Esophagus squamous epithelium (tissue), 5 donors: ENCODE measurements around the gene ANKMY2. TPM values are rescaled to one million over a fixed set of nuclear protein-coding genes. Genes with fewer than 3 reads are reported as not detected.

Experiments used
- DNase-seq: peaks from one replicate; lab custom pipeline; 2025; lab: John Stamatoyannopoulos, UW
- H3K27ac ChIP-seq, 4 donors: fragments of 200-600 bp; sonication (generic); one replicate each; pipeline ENCODE4 v1.5.1; 2016 to 2019; ENCODE audit warnings: mild to moderate bottlenecking in 1 of 4
- H3K27me3 ChIP-seq, 4 donors: fragments of 200-600 bp; sonication (generic); 1 replicate in 3 of 4; 2 replicates in 1 of 4; pipeline versions ENCODE4 v1.5.1 to v1.6.0; 2017 to 2021; ENCODE audit warnings: antibody characterized with exemption in 1 of 4
- H3K36me3 ChIP-seq, 3 donors: fragments of 200-600 bp; sonication (generic); one replicate each; pipeline ENCODE4 v1.5.1; 2016 to 2019
- H3K4me1 ChIP-seq, 3 donors: fragments of 200-600 bp; sonication (generic); one replicate each; pipeline ENCODE4 v1.5.1; 2017 to 2019
- H3K4me3 ChIP-seq, 4 donors: fragments of 200-600 bp; sonication (generic); 1 replicate in 3 of 4; 2 replicates in 1 of 4; pipeline ENCODE4 v1.5.1; 2016 to 2019; ENCODE audit warnings: mild to moderate bottlenecking in 2 of 4, moderate library complexity in 1 of 4
- H3K9me3 ChIP-seq, 3 donors: fragments of 200-600 bp; sonication (generic); one replicate each; pipeline ENCODE4 v1.5.1; 2016 to 2019
- CTCF ChIP-seq, 6 experiments: fragments of 450-650 bp in 4 of 6; fragments of 200-600 bp in 2 of 6; sonication (generic) in 2 of 6; IDR thresholded peaks; one replicate each; pipeline ENCODE4 v1.5.1; 2016 to 2019; ENCODE audit warnings: antibody characterized with exemption in 6 of 6, mild to moderate bottlenecking in 4 of 6, moderate library complexity in 4 of 6
- POLR2A ChIP-seq, 4 donors: fragments of 450-650 bp; IDR thresholded peaks; one replicate each; pipeline ENCODE4 v1.6.1; 2017; ENCODE audit warnings: antibody characterized with exemption in 4 of 4, mild to moderate bottlenecking in 4 of 4, moderate library complexity in 3 of 4
- WGBS, 2 donors: methylation state at CpG; one replicate each; pipeline ENCODE4 v1.1.5; 2018; 5-methylcytosine and 5-hydroxymethylcytosine counted together
- intact Hi-C: fragments of 100-400 bp; cut with DNase I; formaldehyde crosslinking; loops from one replicate; pipeline ENCODE4 v1.15.0; 2022
- total RNA-seq, 4 donors: library from RNA; depleted of rRNA; stranded (reverse); fragments of >200 nt; gene quantifications; one replicate each; pipeline ENCODE4 v1.1.0, GENCODE V29; 2016
- donor health status: DM: yes; HTN: yes; CAD: no.

ANKMY2 gene
- total RNA-seq, 4 donors from 2014 or later: 3.8 to 13.4 (median 7.0) TPM

DNA sequence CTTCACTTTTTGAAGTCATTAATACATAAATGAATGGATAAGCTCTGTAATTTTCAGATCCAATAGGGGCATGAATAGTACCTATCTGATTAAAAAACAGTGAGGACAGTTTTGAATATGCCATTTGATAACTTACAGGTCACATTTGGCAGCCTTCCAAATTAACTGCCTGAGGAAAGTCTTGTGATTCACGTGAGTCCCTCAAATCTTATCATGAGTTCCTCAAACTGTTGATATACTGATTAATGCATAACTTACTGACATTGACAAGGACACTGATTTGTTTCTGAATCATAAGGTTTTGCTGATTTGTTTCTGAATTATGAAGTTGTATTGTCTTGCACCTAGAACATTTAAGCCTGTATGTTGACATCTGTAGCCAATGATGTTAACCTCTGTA is 55.1 kb downstream of the ANKMY2 start:
- WGBS, 2 donors: 24 to 38% methylated on average over 1 of the region's 1 CpG
- DNase-seq: no peak
- Histone ChIP-seq H3K4me1 (no peaks in the 10 kb centered on the region), H3K27me3 (no peaks in the 10 kb centered on the region), H3K4me3 (no peak overlapping the region), H3K9me3 (no peaks in the 10 kb centered on the region), H3K36me3 (no peaks in the 10 kb centered on the region), H3K27ac (no peak overlapping the region)
- intact Hi-C loops: no loop called here
- TF ChIP-seq POLR2A (IDR thresholded peaks at IDR 0.05): no peak
- no peak for TF ChIP-seq CTCF (IDR thresholded peaks at IDR 0.05)

DNA sequence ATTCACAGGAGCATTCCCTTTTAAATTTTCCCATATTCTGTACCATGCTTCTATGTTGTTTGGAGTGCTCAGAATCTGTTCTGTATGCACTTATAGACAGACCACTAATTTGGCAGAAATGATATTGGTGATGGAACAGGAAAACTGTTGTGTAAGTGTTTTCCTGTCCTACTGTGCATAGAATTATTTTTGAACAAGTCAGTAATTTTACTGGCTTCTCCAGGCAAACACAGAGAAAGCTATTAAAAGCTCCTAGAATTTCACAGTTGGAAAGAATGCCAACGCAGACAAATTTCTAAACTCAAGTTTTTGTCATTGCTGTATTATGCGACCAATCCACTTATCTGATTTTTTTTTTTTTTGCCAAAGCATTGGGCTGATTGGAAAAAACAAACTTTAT is 55.7 kb downstream of the ANKMY2 start:
- Histone ChIP-seq H3K4me3 (no peak overlapping the region), H3K27ac (no peak overlapping the region), H3K36me3 (no peaks in the 10 kb centered on the region), H3K9me3 (no peaks in the 10 kb centered on the region), H3K27me3 (no peaks in the 10 kb centered on the region), H3K4me1 (no peaks in the 10 kb centered on the region)
- WGBS, 2 donors: 72 to 84% methylated on average over 2 of the region's 2 CpGs
- DNase-seq: no peak
- intact Hi-C loops: no loop called here
- TF ChIP-seq CTCF (IDR thresholded peaks at IDR 0.05): no peak
- TF ChIP-seq POLR2A (IDR thresholded peaks at IDR 0.05): no peak

DNA sequence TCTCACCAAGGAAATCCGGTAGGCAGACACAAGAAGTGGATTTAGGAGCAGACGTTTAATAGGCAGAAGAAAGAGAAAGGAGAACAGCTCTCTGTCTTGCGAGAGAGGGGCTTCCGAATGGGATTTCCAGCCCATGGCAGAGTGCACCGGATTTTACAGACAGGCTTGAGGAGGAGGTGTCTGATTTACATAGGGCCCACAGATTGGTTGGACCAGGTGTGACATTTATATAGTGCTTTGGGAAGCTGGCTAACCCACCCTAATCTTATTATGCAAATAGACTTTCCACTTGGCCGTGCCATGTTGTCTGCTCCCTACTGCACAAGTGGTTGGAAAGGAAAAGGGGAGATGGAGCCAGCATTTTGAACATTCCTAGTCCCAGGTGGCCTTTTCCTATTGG is 57.8 kb downstream of the ANKMY2 start:
- Histone ChIP-seq H3K27ac (no peak overlapping the region), H3K4me1 (no peaks in the 10 kb centered on the region), H3K27me3 (no peaks in the 10 kb centered on the region), H3K4me3 (no peak overlapping the region), H3K9me3 (no peaks in the 10 kb centered on the region), H3K36me3 (no peaks in the 10 kb centered on the region)
- DNase-seq: no peak
- WGBS, 2 donors: 48 to 59% methylated on average over 6 of the region's 6 CpGs
- intact Hi-C loops: no loop called here
- TF ChIP-seq POLR2A (IDR thresholded peaks at IDR 0.05) (no peak), CTCF (IDR thresholded peaks at IDR 0.05) (no peak)

GRCh38 chr7:16587129-16587528 is 58.4 kb downstream of the ANKMY2 start:
- H3K4me1 ChIP-seq: no peaks in the 10 kb centered on the region
- intact Hi-C loops: no loop called here
- no peak for DNase-seq
- no peaks in the 10 kb centered on the region for H3K9me3 ChIP-seq
- no peaks in the 10 kb centered on the region for H3K36me3 ChIP-seq
- no peak for TF ChIP-seq POLR2A (IDR thresholded peaks at IDR 0.05)
- TF ChIP-seq CTCF (IDR thresholded peaks at IDR 0.05): no peak
- no peak overlapping the region for H3K4me3 ChIP-seq
- no peaks in the 10 kb centered on the region for H3K27me3 ChIP-seq
- H3K27ac ChIP-seq: no peak overlapping the region
- 88 to 100% methylated on average over 3 of the region's 3 CpGs for WGBS, 2 donors

DNA sequence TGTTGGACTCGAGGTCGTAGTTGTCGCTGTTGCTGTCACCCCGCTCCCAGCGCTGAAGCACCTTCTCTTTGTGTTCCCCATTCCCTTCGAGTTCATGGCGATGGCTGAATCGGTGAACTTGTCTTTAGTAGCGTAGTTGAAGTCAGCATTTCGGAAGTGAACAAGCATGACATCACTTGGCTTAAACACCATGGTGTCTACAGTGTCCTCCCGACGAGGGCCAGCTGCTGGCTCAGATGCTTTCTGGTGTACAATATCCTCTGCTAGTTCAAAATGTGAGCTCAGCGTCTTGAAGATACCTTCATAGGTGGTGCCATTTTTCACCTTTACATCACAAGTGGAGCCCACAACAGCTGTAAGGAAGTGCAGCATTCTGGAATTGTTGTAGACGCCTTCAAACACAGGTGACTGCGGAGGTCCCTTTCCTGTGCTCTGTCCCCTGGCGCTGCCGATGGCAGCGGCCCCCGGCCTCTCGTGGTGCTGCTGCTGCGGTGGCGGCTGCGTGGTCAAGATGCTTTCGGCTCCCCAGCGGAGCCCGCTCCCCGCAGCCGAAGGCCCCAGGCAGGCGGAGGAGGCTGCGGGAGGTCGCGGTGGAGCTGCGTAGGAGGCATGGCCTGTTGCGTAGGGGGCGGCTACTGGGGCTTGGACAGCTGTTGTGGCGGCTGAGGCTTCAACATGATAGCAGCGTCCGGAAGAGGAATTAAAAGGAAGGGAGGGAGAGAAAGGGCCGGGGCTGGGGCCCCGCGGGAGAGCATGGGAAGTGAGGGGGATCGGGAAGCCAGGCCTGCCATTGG is 59.3 kb downstream of the ANKMY2 start:
- H3K36me3 ChIP-seq: no peaks in the 10 kb centered on the region
- H3K4me3 ChIP-seq: no peak overlapping the region
- H3K27me3 ChIP-seq: no peaks in the 10 kb centered on the region
- 80 to 87% methylated on average over 16 to 23 of the region's 42 CpGs for WGBS, 2 donors
- H3K9me3 ChIP-seq: no peaks in the 10 kb centered on the region
- H3K4me1 ChIP-seq: no peaks in the 10 kb centered on the region
- H3K27ac ChIP-seq: no peak overlapping the region
- TF ChIP-seq CTCF (IDR thresholded peaks at IDR 0.05) (no peak), POLR2A (IDR thresholded peaks at IDR 0.05) (no peak)
- no peak for DNase-seq
- intact Hi-C loops: no loop called here
